Effector CD8-positive, alpha-beta T cell (primary cell): ENCODE measurements around the gene TNS1.

Experiments
- DNase-seq: peaks from one replicate; lab custom pipeline; 2025; lab: John Stamatoyannopoulos, UW

The TNS1 gene

GRCh38 chr2:217774232-217774631 lies 228.6 kb downstream of the TNS1 start:
- DNase-seq, result no peak

GRCh38 chr2:217773539-217773938 lies 229.3 kb downstream of the TNS1 start:
- DNase-seq, result no peak

GRCh38 chr2:217766356-217766755 lies 236.4 kb downstream of the TNS1 start:
- DNase-seq, result no peak

- DNase-seq, result no peak
These were observed 241.0 kb downstream of the TNS1 start for GRCh38 chr2:217761645-217762277.

- no peak for DNase-seq
These were observed 242.8 kb downstream of the TNS1 start for GRCh38 chr2:217759991-217760390.

GRCh38 chr2:217757108-217757463 lies 245.7 kb downstream of the TNS1 start:
- no peak for DNase-seq

GRCh38 chr2:217756375-217757107 lies 246.3 kb downstream of the TNS1 start:
- peak; percentile 67 for DNase-seq

- no peak for DNase-seq
These were observed 247.6 kb downstream of the TNS1 start for GRCh38 chr2:217755027-217755745.

- DNase-seq, result no peak
These were observed 249.2 kb downstream of the TNS1 start for GRCh38 chr2:217753460-217754200.

GRCh38 chr2:217752714-217753459 lies 249.9 kb downstream of the TNS1 start:
- no peak for DNase-seq

GRCh38 chr2:217751952-217752351 lies 250.8 kb downstream of the TNS1 start:
- DNase-seq, result no peak

- no peak for DNase-seq
These were observed 251.6 kb downstream of the TNS1 start for GRCh38 chr2:217751192-217751591.
